ENCODE data around the gene REN. TPM values are rescaled to one million over a fixed set of nuclear protein-coding genes. Genes with fewer than 3 reads are reported as not detected.

REN gene
- total and polyA plus RNA-seq, 2 donors (not counting 3 experiments of a cell fraction or from before 2014, with no cell fraction given) = 0.11 TPM; not detected in 1

DNA sequence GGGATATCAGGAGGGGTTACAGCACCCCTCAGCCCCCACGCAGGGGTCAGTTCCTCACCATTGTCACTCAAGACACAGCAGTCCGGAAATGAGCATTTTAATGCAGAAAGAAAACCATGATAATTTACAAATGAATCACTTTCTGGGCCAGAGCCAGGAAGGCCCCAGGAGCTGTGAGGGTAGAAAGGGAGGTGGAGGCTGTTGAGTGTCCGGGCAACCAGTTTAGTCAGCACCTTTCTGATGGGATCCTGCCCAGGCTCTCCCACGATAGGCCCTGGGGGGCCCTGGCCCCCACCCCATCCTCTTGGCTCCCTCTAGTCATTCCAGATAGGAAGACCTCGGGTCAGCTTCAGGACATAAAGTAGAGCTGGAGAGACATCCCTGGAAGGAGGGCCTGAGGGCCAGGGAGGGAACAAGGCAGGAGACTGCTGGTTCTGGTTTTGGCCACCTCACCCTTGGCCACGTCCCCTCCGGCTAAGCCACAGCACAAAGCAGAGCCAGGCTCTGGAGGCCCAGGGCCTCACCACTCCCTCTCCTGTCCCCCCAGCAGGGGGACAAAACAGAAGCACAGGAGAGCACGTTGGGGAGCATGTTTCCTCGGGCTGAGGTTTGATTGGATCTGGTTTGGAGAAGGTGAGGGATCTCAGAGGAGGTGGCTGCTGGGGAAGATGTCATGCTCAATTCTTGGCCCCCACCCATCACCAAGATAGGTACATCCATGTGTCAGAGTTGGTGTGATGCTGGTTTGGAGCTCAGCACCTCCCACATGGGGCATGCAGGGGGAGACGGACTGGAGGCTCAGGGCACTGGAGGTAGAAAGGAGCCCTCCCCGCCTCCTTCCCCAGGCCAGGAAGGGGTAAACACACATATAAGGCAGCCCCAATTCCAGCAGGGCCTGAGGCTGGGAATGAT lies 34.9 kb downstream of the REN start:
- DNase-seq (ENCODE audit: low read depth, low spot score) = peak; percentile 87
- intact Hi-C loops (cut with micrococcal nuclease) = loop anchor here (2.0 kb wide), 1 partner anchor 20 kb away; no protein-coding TSS in a partner anchor
- Histone ChIP-seq H3K9me3 (replicated peaks; ENCODE audit: control insufficient read depth, insufficient read depth, low read length) (no peaks in the 10 kb centered on the region), H3K4me3 (replicated peaks in 1 of 3; ENCODE audit: insufficient read depth in 1 of 3, low read depth in 1 of 3, low read length in 3 of 3) (no peak overlapping the region), H3K27ac (ENCODE audit: insufficient read depth, low read depth, low read length) (peak overlapping the region; percentile 50), H3K9me1 (replicated peaks; ENCODE audit: control insufficient read depth, extremely low read depth, insufficient read depth, low read length) (no peaks in the 10 kb centered on the region), H4K20me1 (replicated peaks; ENCODE audit: control insufficient read depth, extremely low read depth, insufficient read depth, low read length) (no peaks in the 10 kb centered on the region), H2AFZ (ENCODE audit: low read depth, low read length) (no peak overlapping the region), H3K4me1 (ENCODE audit: control insufficient read depth, extremely low read depth, insufficient read depth, low read length) (peaks cover 26% of the 10 kb centered on the region), H3K36me3 (ENCODE audit: control insufficient read depth in 2 of 2, extremely low read depth in 1 of 2, insufficient read depth in 2 of 2, low read length in 2 of 2) (peaks cover 0 to 8% of the 10 kb centered on the region in 2 experiments), H3K9ac (replicated peaks; ENCODE audit: extremely low read depth, insufficient read depth, low read length) (no peak overlapping the region), H3K79me2 (ENCODE audit: control insufficient read depth, insufficient read depth, low read length) (no peaks in the 10 kb centered on the region), H3K4me2 (ENCODE audit: insufficient read depth, low read length) (no peak overlapping the region), H3K27me3 (ENCODE audit: control insufficient read depth in 2 of 2, insufficient read depth in 2 of 2, low read length in 2 of 2) (no peaks in the 10 kb centered on the region)
- TF ChIP-seq, protein P1, sequence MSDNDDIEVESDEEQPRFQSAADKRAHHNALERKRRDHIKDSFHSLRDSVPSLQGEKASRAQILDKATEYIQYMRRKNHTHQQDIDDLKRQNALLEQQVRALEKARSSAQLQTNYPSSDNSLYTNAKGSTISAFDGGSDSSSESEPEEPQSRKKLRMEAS (IDR thresholded peaks at IDR 0.05; ENCODE audit: insufficient read depth, insufficient read length) = no peak
- TF ChIP-seq JUN (IDR thresholded peaks at IDR 0.05; ENCODE audit: borderline replicate concordance, insufficient read depth, insufficient read length, low read depth) (peak; percentile 46), MYC (IDR thresholded peaks at IDR 0.05; ENCODE audit: low read depth, low read length) (no peak), FOS (IDR thresholded peaks at IDR 0.05; ENCODE audit: borderline replicate concordance, insufficient read depth, low read length) (peak; percentile 68), POLR2AphosphoS5 (IDR thresholded peaks at IDR 0.05; ENCODE audit: insufficient read depth, low read depth, low read length) (peak; percentile 49), EZH2 (IDR thresholded peaks at IDR 0.05; ENCODE audit: borderline replicate concordance, low read depth, low read length, severe bottlenecking) (no peak), GATA2 (IDR thresholded peaks at IDR 0.05; ENCODE audit: insufficient read depth, insufficient read length, low read depth, low read length) (peak; percentile 50), CTCF (IDR thresholded peaks at IDR 0.05; ENCODE audit: extremely low read depth in 1 of 2, insufficient read depth in 1 of 2, low read depth in 1 of 2, low read length in 2 of 2) (peak in 1 of 2 donors; percentile 8), POLR2A (IDR thresholded peaks at IDR 0.05; ENCODE audit: low read depth, low read length) (peak; percentile 20)
- no TSS peak for BruUV-seq (replicated peaks)
- dilution Hi-C loops (cut with MboI; ENCODE audit: extremely low pct_ligation_motif_present, low sequenced_read_pairs) = loop anchor here (25.0 kb wide), 1 partner anchor 269 kb away; the partner anchor contains the start of gene SNRPE
- POLR2A ChIA-PET = interaction anchor here (0.6 to 1.6 kb wide), 2 partner anchors 260 to 1333 kb away, joined by 3 to 4 read pairs; no protein-coding TSS in a partner anchor
- peak; percentile 92 for FAIRE-seq
- CTCF ChIA-PET = interaction anchor here (1.0 to 19.0 kb wide), 8 partner anchors 8 to 267 kb away, joined by 3 to 903 read pairs (median 6); partner anchors contain the start of genes ETNK2, SNRPE and SOX13

Data from endothelial cell of umbilical vein (primary cell).